SU-DHL-6 (cell line): Measurements from ENCODE around the gene COBLL1.

Experiments
- CTCF ChIP-seq: fragments of 200-600 bp; sonication (generic); IDR thresholded peaks from one replicate; pipeline ENCODE4 v1.5.1; 2017; ENCODE audit warnings: antibody characterized with exemption, mild to moderate bottlenecking, low read length, moderate library complexity; ENCODE audit not compliant: insufficient read depth, poor library complexity, severe bottlenecking
- EZH2phosphoT487 ChIP-seq: fragments of 200-600 bp; sonication (generic), shearing (Covaris generic); conservative IDR thresholded peaks from 2 replicates; pipeline ENCODE4 v1.6.1; 2018; ENCODE audit warnings: mild to moderate bottlenecking, antibody characterized with exemption, low read length, moderate library complexity, mixed read lengths

GRCh38 chr2:164781394-164781793, 60.2 kb downstream of the COBLL1 start:
- no peak for TF ChIP-seq CTCF
- TF ChIP-seq EZH2phosphoT487: no peak
